ENCODE results near the gene CERS1.

- TF ChIP-seq CTCF (IDR thresholded peaks at IDR 0.05; ENCODE audit: low read depth, low read length, poor library complexity, severe bottlenecking) (no peak), EZH2phosphoT487 (IDR thresholded peaks at IDR 0.05; ENCODE audit: borderline replicate concordance, low read length) (no peak)
Observed at GRCh38 chr19:18860725-18861124, 35.2 kb downstream of the CERS1 start.

Measured in DOHH2 (cell line).